CD4-positive, CD25-positive, alpha-beta regulatory T cell (primary cell): ENCODE results near the gene CSF1R. TPM values are rescaled to one million over a fixed set of nuclear protein-coding genes. Genes with fewer than 3 reads are reported as not detected.

ENCODE experiments used
- ATAC-seq, 2 donors: fragments of 150-1000 bp; cut with Tn5 transposase; one replicate each; pipeline ENCODE4 v1.10.0; 2021; ENCODE audit warnings: low read depth in 2 of 2, moderate number of reproducible peaks in 2 of 2, moderate library complexity in 1 of 2
- DNase-seq, 3 donors: peaks; one replicate each; pipeline versions ENCODE4 v3.0.0 to v3.0.0-alpha.2; 2012 to 2022; ENCODE audit warnings: mixed read lengths in 1 of 3
- H3K27ac ChIP-seq: one replicate; pipeline ENCODE4 v1.7.0; 2013; ENCODE audit warnings: mild to moderate bottlenecking, low read length; ENCODE audit not compliant: insufficient read depth, poor library complexity, severe bottlenecking
- H3K27me3 ChIP-seq: one replicate; pipeline ENCODE4 v1.7.0; 2013; ENCODE audit warnings: low read length; ENCODE audit not compliant: control insufficient read depth, insufficient read depth
- H3K36me3 ChIP-seq: one replicate; pipeline ENCODE4 v1.7.0; 2013; ENCODE audit warnings: mild to moderate bottlenecking, low read length, moderate library complexity; ENCODE audit not compliant: control insufficient read depth, insufficient read depth
- H3K4me1 ChIP-seq: 2 replicates; pipeline ENCODE4 v1.7.0; 2013; ENCODE audit warnings: mild to moderate bottlenecking, low read length; ENCODE audit not compliant: insufficient read depth, control insufficient read depth, poor library complexity, severe bottlenecking
- H3K4me3 ChIP-seq: one replicate; pipeline ENCODE4 v1.7.0; 2013; ENCODE audit warnings: low read depth, mild to moderate bottlenecking, low read length, moderate library complexity
- H3K9me3 ChIP-seq, 2 experiments: 1 replicate in 1 of 2; 2 replicates in 1 of 2; pipeline ENCODE4 v1.7.0; 2013; ENCODE audit warnings: low read length in 2 of 2, mild to moderate bottlenecking in 1 of 2, moderate library complexity in 1 of 2; ENCODE audit not compliant: control insufficient read depth in 2 of 2
- H3K27ac Mint-ChIP-seq, 3 donors: one replicate each; pipeline ENCODE4 v1.8.0; 2020 to 2022; ENCODE audit warnings: mild to moderate bottlenecking in 3 of 3, mixed read lengths in 3 of 3, moderate library complexity in 2 of 3
- H3K27me3 Mint-ChIP-seq: one replicate; pipeline ENCODE4 v1.8.0; 2022; ENCODE audit warnings: mild to moderate bottlenecking, mixed read lengths
- H3K36me3 Mint-ChIP-seq: one replicate; pipeline ENCODE4 v1.8.0; 2020; ENCODE audit warnings: mixed read lengths
- H3K4me1 Mint-ChIP-seq, 4 donors: one replicate each; pipeline ENCODE4 v1.8.0; 2020 to 2022; ENCODE audit warnings: mixed read lengths in 4 of 4, mild to moderate bottlenecking in 1 of 4
- H3K4me3 Mint-ChIP-seq, 4 donors: one replicate each; pipeline ENCODE4 v1.8.0; 2020 to 2022; ENCODE audit warnings: mild to moderate bottlenecking in 4 of 4, mixed read lengths in 4 of 4, moderate library complexity in 3 of 4
- H3K9me3 Mint-ChIP-seq, 7 donors: one replicate each; pipeline ENCODE4 v1.8.0; 2020 to 2022; ENCODE audit warnings: mixed read lengths in 7 of 7, mild to moderate bottlenecking in 3 of 7, moderate library complexity in 2 of 7
- polyA plus RNA-seq, 4 donors: library from polyadenylated mRNA; unstranded; fragments of 300-500 nt; fragmentation: Illumina TruSeq; gene quantifications; one replicate each; pipeline ENCODE4 v1.2.3, GENCODE V29; 2021
- total RNA-seq: library from RNA; stranded (reverse); gene quantifications from one replicate; pipeline ENCODE4 v1.2.3, GENCODE V29; 2022

CSF1R gene
- total and polyA plus RNA-seq, 5 donors from 2014 or later = 0.60 to 1.2 (median 0.97) TPM; not detected in 1

DNA sequence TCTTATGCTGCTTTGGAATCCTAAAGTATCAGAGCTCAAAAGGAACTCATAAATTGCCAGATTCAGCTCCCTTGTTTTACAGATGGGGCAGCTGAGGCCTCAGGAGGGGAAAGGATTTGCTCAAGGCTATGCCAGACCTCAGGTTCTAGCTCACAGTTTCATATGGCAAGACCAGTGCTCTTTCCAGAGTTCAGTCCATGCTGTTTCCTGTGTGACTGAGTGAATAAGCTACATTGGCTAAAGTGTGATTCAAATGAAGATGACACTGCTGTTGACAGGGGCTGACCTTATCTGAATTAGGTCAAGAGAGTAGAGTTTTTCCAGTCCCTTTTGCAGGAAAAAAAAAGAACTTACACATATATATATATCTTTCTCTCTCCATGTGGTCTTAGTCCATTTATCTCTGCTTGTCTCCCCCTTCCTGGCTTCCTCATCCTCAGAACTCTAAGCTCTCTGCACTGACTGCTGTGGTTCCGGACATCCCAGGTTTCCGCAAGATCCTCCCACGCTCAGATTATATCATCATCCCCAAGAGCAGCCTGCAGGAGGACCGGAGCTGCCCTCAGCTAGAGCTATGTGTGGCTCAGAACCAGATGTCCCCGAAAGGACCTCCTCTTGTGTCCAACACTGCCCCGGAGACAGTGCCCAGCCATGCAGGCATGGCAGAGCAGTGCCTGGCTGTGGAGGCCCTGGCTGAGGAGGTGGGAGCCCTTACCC lies 76.5 kb downstream of the CSF1R start:
- Mint-ChIP-seq H3K27me3 (no peaks in the 10 kb centered on the region), H3K4me3 (no peak overlapping the region), H3K36me3 (peaks cover 62% of the 10 kb centered on the region), H3K27ac (peak overlapping the region in 1 of 3 donors; percentile 25), H3K4me1 (peaks cover 25 to 33% (median 26%) of the 10 kb centered on the region in 4 donors), H3K9me3 (no peaks in the 10 kb centered on the region)
- peaks cover 92% of the 10 kb centered on the region for H3K36me3 ChIP-seq
- DNase-seq (no peak), ATAC-seq (no peak)
- no peak overlapping the region for H3K4me3 ChIP-seq
- no peak overlapping the region for H3K27ac ChIP-seq
- no peaks in the 10 kb centered on the region for H3K27me3 ChIP-seq
- peaks cover 5% of the 10 kb centered on the region for H3K4me1 ChIP-seq
- peaks cover 0 to 1% of the 10 kb centered on the region in 2 experiments for H3K9me3 ChIP-seq

DNA sequence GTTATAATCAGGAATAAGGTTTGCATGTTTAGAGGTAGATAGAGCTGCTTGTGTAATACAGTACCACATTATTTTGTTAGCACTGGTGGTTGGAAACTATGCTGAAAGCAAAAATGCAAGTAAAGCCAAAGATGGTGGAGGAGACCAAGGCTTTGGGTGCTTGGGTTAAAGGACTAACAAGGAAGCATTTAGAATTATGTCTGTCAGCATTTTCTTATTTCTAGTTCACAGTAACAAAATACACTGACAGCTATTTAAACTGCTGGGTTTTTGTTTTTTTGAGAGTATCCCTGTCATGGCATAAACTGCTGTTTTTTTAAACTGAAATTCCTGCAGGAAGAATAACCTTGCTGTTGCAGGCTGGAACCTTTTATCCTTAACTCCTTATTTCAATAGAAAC lies 79.3 kb downstream of the CSF1R start:
- no peaks in the 10 kb centered on the region for H3K27me3 ChIP-seq
- H3K27me3 Mint-ChIP-seq = no peaks in the 10 kb centered on the region
- H3K4me1 Mint-ChIP-seq = peaks cover 14 to 50% (median 42%) of the 10 kb centered on the region in 4 donors
- H3K9me3 ChIP-seq = no peaks in the 10 kb centered on the region
- peak overlapping the region in 1 of 4 donors; percentile 8 for H3K4me3 Mint-ChIP-seq
- no peaks in the 10 kb centered on the region for H3K9me3 Mint-ChIP-seq
- H3K4me1 ChIP-seq = peaks cover 18% of the 10 kb centered on the region
- H3K27ac Mint-ChIP-seq = no peak overlapping the region
- DNase-seq (no peak), ATAC-seq (no peak)
- H3K27ac ChIP-seq = no peak overlapping the region
- H3K36me3 ChIP-seq = peaks cover 71% of the 10 kb centered on the region
- peaks cover 50% of the 10 kb centered on the region for H3K36me3 Mint-ChIP-seq
- H3K4me3 ChIP-seq = no peak overlapping the region

DNA sequence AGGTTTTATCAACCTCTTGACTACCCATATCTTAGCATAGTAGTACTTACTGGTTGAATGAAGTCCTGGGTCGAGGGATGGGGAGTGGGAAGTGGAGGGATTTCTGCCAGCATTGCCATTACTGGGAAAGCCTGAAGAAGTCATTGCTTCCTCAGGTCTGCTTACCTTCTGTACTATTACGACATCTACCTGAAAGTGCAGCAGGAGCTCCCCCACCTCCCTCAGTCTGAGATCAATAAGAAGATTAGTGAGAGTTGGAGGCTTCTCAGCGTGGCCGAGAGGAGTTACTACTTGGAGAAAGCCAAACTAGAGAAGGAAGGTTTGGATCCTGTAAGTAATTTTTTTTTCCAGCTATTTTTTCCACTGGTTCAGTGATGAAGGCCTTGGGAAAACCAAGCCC lies 80.0 kb downstream of the CSF1R start:
- Histone ChIP-seq H3K36me3 (peaks cover 67% of the 10 kb centered on the region), H3K4me3 (no peak overlapping the region), H3K27me3 (no peaks in the 10 kb centered on the region), H3K9me3 (no peaks in the 10 kb centered on the region), H3K27ac (no peak overlapping the region), H3K4me1 (peaks cover 25% of the 10 kb centered on the region)
- Mint-ChIP-seq H3K9me3 (no peaks in the 10 kb centered on the region), H3K27ac (no peak overlapping the region), H3K36me3 (peaks cover 45% of the 10 kb centered on the region), H3K4me3 (no peak overlapping the region), H3K27me3 (peaks cover 4% of the 10 kb centered on the region), H3K4me1 (peaks cover 19 to 56% (median 46%) of the 10 kb centered on the region in 4 donors)
- DNase-seq (no peak), ATAC-seq (no peak)

Other genes with a start within 250 kb of the CSF1R start
- not detected for gene PDE6A, start 141.8 kb downstream of the CSF1R start, total RNA-seq
- gene PDE6A, start 141.8 kb downstream of the CSF1R start, polyA plus RNA-seq = not detected
- gene SLC26A2, start 125.8 kb downstream of the CSF1R start, total RNA-seq = 6.7 TPM
- 1 to 10 TPM; 2.7 to 6.0 (median 3.6) TPM for gene SLC26A2, start 125.8 kb downstream of the CSF1R start, polyA plus RNA-seq
- gene TIGD6, start 85.9 kb downstream of the CSF1R start, total RNA-seq = 2.8 TPM
- gene TIGD6, start 85.9 kb downstream of the CSF1R start, polyA plus RNA-seq = 1 to 10 TPM; 2.4 to 3.5 (median 3.0) TPM
- gene HMGXB3, start 85.8 kb downstream of the CSF1R start, total RNA-seq = 51.5 TPM
- gene HMGXB3, start 85.8 kb downstream of the CSF1R start, polyA plus RNA-seq = 10 to 100 TPM; 11.0 to 13.1 (median 12.5) TPM
- gene PDGFRB, start 69.3 kb upstream of the CSF1R start, total RNA-seq = not detected
- gene PDGFRB, start 69.3 kb upstream of the CSF1R start, polyA plus RNA-seq = under 1 TPM in 1 of 4 donors, not detected in 3; 0.03 TPM
- gene CDX1, start 80.2 kb upstream of the CSF1R start, total RNA-seq = not detected
- gene CDX1, start 80.2 kb upstream of the CSF1R start, polyA plus RNA-seq = not detected
- not detected for gene SLC6A7, start 103.5 kb upstream of the CSF1R start, total RNA-seq
- not detected for gene SLC6A7, start 103.5 kb upstream of the CSF1R start, polyA plus RNA-seq
- not detected for gene CAMK2A, start 203.2 kb upstream of the CSF1R start, total RNA-seq
- not detected for gene CAMK2A, start 203.2 kb upstream of the CSF1R start, polyA plus RNA-seq
- gene ARSI, start 216.4 kb upstream of the CSF1R start, total RNA-seq = not detected
- not detected for gene ARSI, start 216.4 kb upstream of the CSF1R start, polyA plus RNA-seq